ENCODE measurements around the gene MTSS2. TPM values are rescaled to one million over a fixed set of nuclear protein-coding genes. Genes with fewer than 3 reads are reported as not detected.
A peak's percentile ranks its signal among the peaks of the same experiment; 100 is the strongest.

The MTSS2 gene
- total and polyA plus RNA-seq, 4 donors, result 33.8 to 345 (median 169) TPM

DNA sequence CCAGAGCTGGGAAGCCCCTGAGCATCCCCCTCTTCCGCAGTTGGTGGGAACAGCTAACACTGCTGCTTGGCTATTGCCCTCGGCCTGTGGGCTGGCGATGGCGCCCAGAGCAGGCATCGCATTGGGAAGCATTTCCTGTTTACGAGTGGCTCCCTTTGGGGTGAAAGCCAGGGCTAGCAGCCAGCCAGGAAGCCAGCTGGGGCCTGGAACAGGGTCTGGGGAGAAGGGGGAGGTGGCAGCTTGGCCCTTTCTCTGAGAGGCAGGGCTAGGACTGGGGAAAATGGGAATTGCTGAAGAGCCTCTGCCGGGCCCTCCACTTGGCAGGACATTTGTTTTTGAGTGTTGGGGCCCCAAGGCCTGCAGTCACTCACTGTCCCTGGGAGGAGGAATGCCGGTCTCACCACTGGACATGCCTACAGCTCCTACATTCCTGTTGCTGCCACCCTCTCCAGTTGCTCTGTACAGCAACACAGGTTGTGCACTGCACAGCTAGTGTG lies 2.4 kb upstream of the MTSS2 start:
- H3K27ac ChIP-seq (ENCODE audit: low read depth, low read length), result peak overlapping the region; percentile 93
- H3K4me1 ChIP-seq (ENCODE audit: control insufficient read depth, insufficient read depth, low read length), result peaks cover 89% of the 10 kb centered on the region
- H3K9me3 ChIP-seq (ENCODE audit: control insufficient read depth, insufficient read depth, low read length), result no peaks in the 10 kb centered on the region
- WGBS (ENCODE audit: insufficient coverage), result 20% methylated on average over 8 of the region's 8 CpGs
- DNase-seq (ENCODE audit: low read depth in 4 of 6, low spot score in 6 of 6), result peak in 3 of 6 donors; percentile 65 to 93 (median 83)
- no peaks in the 10 kb centered on the region for H3K27me3 ChIP-seq (ENCODE audit: control insufficient read depth, insufficient read depth, low read length)
- H3K36me3 ChIP-seq (ENCODE audit: control insufficient read depth, insufficient read depth, low read length), result peaks cover 62% of the 10 kb centered on the region
- H3K4me3 ChIP-seq (ENCODE audit: low read depth, low read length), result no peak overlapping the region

GRCh38 chr16:70687671-70688245 lies 1.9 kb upstream of the MTSS2 start:
- Histone ChIP-seq H3K27me3 (ENCODE audit: control insufficient read depth, insufficient read depth, low read length) (no peaks in the 10 kb centered on the region), H3K27ac (ENCODE audit: low read depth, low read length) (peak overlapping the region; percentile 93), H3K36me3 (ENCODE audit: control insufficient read depth, insufficient read depth, low read length) (peaks cover 64% of the 10 kb centered on the region), H3K4me3 (ENCODE audit: low read depth, low read length) (no peak overlapping the region), H3K9me3 (ENCODE audit: control insufficient read depth, insufficient read depth, low read length) (no peaks in the 10 kb centered on the region), H3K4me1 (ENCODE audit: control insufficient read depth, insufficient read depth, low read length) (peaks cover 89% of the 10 kb centered on the region)
- 57% methylated on average over 13 of the region's 18 CpGs for WGBS (ENCODE audit: insufficient coverage)
- DNase-seq (ENCODE audit: low read depth in 4 of 6, low spot score in 6 of 6), result no peak

DNA sequence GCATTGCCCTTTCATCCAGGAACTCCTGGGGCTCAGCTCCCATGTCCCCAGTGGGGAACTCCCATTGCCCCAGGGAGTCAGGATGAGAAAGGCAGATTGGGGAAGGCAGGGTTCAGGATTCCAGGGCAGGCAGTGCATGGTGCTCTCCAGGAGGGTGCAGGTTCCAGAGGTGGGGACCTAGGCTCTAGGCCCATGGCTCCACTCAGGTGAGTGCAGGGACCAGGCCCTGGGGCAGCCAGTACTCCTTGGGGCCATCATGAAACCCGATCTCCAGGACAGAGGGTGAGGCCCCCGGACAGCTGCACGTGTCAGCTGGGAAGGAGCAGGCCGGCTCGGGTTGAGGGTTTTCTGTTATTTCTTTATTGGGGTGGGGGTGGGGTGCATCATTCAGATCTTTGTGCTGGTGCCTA lies 1.3 kb upstream of the MTSS2 start:
- Histone ChIP-seq H3K27me3 (ENCODE audit: control insufficient read depth, insufficient read depth, low read length) (no peaks in the 10 kb centered on the region), H3K27ac (ENCODE audit: low read depth, low read length) (peak overlapping the region; percentile 93), H3K4me3 (ENCODE audit: low read depth, low read length) (peak overlapping the region; percentile 57), H3K9me3 (ENCODE audit: control insufficient read depth, insufficient read depth, low read length) (no peaks in the 10 kb centered on the region), H3K4me1 (ENCODE audit: control insufficient read depth, insufficient read depth, low read length) (peaks cover 89% of the 10 kb centered on the region), H3K36me3 (ENCODE audit: control insufficient read depth, insufficient read depth, low read length) (peaks cover 65% of the 10 kb centered on the region)
- 33% methylated on average over 1 of the region's 5 CpGs for WGBS (ENCODE audit: insufficient coverage)
- no peak for DNase-seq (ENCODE audit: low read depth in 4 of 6, low spot score in 6 of 6)

GRCh38 chr16:70686376-70687101 lies 686 bp upstream of the MTSS2 start:
- Histone ChIP-seq H3K36me3 (ENCODE audit: control insufficient read depth, insufficient read depth, low read length) (peaks cover 67% of the 10 kb centered on the region), H3K27ac (ENCODE audit: low read depth, low read length) (peak overlapping the region; percentile 93), H3K27me3 (ENCODE audit: control insufficient read depth, insufficient read depth, low read length) (no peaks in the 10 kb centered on the region), H3K9me3 (ENCODE audit: control insufficient read depth, insufficient read depth, low read length) (no peaks in the 10 kb centered on the region), H3K4me3 (ENCODE audit: low read depth, low read length) (peak overlapping the region; percentile 57), H3K4me1 (ENCODE audit: control insufficient read depth, insufficient read depth, low read length) (peaks cover 89% of the 10 kb centered on the region)
- 21% methylated on average over 28 of the region's 29 CpGs for WGBS (ENCODE audit: insufficient coverage)
- no peak for DNase-seq (ENCODE audit: low read depth in 4 of 6, low spot score in 6 of 6)

DNA sequence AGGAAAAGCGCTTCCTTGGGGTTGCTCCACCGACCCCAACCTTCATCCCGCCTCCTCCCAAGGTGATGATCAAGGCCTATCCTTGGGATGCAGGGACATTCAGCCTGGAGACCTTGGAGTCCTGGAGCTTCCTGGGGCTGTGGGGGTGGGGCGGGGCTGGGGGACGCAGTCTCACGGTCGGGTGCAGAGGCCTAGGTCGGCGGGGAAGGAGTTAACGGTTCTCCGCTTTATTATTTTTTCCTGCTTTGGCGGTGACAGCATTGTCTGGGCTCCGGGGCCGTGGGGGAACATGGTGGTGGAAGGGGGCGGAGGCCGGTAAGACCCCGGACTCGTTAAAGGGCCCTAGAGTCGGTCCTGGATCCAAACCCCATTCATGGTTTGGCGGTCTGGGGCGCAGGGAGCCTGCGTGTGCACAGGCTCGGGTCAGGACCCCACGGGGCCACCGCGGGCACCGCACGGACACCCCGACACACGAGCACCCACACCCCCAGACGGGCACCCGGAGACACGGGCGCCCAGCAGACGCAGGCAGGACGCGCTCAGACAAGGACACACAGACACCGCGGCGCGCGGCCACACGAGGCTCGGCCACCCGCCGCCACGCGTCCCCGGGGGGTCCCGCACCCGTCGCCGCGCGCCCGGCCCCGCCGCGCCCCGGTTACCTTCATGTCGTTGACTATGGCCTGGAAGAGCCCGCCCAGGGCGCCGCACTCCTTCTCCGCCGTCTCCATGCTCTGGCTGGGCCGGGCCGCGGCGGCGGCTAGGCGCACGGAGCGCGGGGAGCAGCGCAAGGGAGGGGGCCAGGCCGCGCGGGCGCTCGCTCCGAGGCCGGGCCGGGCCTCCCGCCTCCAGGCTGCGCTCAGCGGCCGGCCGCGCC lies 554 bp downstream of the MTSS2 start:
- H3K4me3 ChIP-seq (ENCODE audit: low read depth, low read length), result peak overlapping the region; percentile 79
- WGBS (ENCODE audit: insufficient coverage), result under 1% methylated on average over 83 of the region's 90 CpGs
- peaks cover 89% of the 10 kb centered on the region for H3K4me1 ChIP-seq (ENCODE audit: control insufficient read depth, insufficient read depth, low read length)
- peak in 1 of 6 donors; percentile 66 for DNase-seq (ENCODE audit: low read depth in 4 of 6, low spot score in 6 of 6)
- H3K27me3 ChIP-seq (ENCODE audit: control insufficient read depth, insufficient read depth, low read length), result no peaks in the 10 kb centered on the region
- peak overlapping the region; percentile 97 for H3K27ac ChIP-seq (ENCODE audit: low read depth, low read length)
- H3K9me3 ChIP-seq (ENCODE audit: control insufficient read depth, insufficient read depth, low read length), result no peaks in the 10 kb centered on the region
- peaks cover 70% of the 10 kb centered on the region for H3K36me3 ChIP-seq (ENCODE audit: control insufficient read depth, insufficient read depth, low read length)

- WGBS (ENCODE audit: insufficient coverage), result 30% methylated on average over 7 of the region's 14 CpGs
Observed at GRCh38 chr16:70684146-70685060, 1.4 kb downstream of the MTSS2 start.

DNA sequence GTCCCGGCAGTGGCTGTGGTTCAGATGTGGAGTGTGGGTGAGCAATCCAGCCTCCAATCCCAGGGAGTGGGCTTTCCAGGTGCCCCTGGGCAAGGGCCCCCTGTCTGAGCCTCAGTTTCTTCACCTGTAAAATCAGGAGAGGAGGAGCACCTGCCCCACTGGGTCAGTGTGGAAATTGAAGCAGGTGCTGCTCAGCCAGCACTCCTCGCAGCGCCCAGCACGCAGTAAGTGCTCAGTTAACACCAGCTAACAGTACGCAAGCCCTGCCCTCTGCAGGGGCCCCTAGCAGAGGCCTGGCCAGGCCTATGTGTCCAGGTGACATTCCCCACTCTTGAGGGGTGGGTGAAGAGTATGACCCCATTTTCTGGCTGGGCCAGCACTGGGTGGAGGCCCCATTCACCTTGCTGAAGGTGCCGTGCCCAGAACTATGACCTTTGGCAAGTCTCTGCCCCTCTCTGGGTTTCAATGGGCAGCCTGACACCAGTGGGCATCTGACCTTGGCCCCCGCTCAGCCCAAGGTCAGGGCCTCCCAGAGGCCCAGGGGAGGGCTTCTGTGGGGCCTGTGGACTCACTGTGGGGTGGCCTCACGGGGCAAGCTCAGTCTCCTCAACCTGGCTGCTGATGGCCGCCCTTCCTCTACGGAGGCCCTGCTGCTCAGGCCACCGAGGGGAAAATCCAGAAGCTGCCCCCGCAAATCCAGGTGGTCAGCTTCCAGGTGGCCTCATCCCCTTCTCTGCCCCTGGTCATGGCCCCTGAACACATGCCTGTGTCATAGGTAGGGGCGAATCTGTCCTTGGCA lies 2.5 kb downstream of the MTSS2 start:
- H3K4me1 ChIP-seq (ENCODE audit: control insufficient read depth, insufficient read depth, low read length), result peaks cover 78% of the 10 kb centered on the region
- H3K27me3 ChIP-seq (ENCODE audit: control insufficient read depth, insufficient read depth, low read length), result no peaks in the 10 kb centered on the region
- H3K4me3 ChIP-seq (ENCODE audit: low read depth, low read length), result peak overlapping the region; percentile 79
- H3K36me3 ChIP-seq (ENCODE audit: control insufficient read depth, insufficient read depth, low read length), result peaks cover 73% of the 10 kb centered on the region
- WGBS (ENCODE audit: insufficient coverage), result 68% methylated on average over 13 of the region's 13 CpGs
- no peak for DNase-seq (ENCODE audit: low read depth in 4 of 6, low spot score in 6 of 6)
- H3K9me3 ChIP-seq (ENCODE audit: control insufficient read depth, insufficient read depth, low read length), result no peaks in the 10 kb centered on the region
- peak overlapping the region; percentile 97 for H3K27ac ChIP-seq (ENCODE audit: low read depth, low read length)

More at GRCh38 chr16:70684146-70685060, 1.4 kb downstream of the MTSS2 start:
- Histone ChIP-seq H3K27me3 (ENCODE audit: control insufficient read depth, insufficient read depth, low read length) (no peaks in the 10 kb centered on the region), H3K36me3 (ENCODE audit: control insufficient read depth, insufficient read depth, low read length) (peaks cover 70% of the 10 kb centered on the region), H3K4me3 (ENCODE audit: low read depth, low read length) (peak overlapping the region; percentile 79), H3K4me1 (ENCODE audit: control insufficient read depth, insufficient read depth, low read length) (peaks cover 85% of the 10 kb centered on the region), H3K27ac (ENCODE audit: low read depth, low read length) (peak overlapping the region; percentile 97), H3K9me3 (ENCODE audit: control insufficient read depth, insufficient read depth, low read length) (no peaks in the 10 kb centered on the region)
- DNase-seq (ENCODE audit: low read depth in 4 of 6, low spot score in 6 of 6), result peak in 1 of 6 donors; percentile 62

DNA sequence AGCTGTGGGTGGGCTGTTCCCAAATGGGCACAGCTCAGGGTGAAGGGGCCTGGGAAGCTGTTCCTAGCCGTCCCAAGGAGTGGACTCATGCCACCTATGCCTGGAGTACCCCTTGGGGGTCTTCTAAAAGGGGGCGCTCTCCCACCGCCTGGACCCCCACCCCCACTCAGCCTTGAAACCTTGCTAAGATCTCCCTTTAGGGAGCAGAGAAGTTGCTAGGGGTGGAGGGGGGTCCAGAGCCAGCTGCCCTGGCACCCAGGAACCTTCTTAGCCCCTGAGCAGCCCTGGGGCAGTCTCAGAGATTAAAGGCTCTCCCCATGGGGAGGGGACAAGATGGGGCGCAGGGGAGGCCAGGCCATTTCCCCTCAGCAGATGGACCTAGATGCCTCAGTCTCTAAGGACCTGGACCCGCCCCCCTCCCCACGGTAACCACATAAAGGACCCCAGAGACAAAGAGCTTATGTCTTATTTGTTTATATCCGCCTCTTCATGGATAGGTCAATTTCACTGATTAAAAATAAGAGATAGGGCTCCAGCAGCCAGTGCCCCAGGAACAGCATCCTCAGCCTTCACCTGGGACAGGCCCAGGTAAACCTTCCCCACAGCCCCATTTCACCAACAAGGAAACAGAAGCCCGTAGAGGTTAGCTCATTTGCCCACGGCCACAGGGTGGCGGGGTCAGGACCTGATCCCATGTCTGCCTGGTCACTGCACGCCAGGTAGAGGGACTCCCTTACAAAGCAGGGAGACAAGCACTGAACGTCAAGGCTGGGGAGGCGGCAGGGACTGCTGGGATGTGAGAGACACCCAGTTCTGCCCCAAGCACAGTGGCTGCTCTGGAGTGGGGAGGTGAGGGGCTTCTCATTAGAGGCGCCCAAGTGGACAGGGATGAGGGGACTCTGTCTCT lies 3.4 kb downstream of the MTSS2 start:
- DNase-seq (ENCODE audit: low read depth in 4 of 6, low spot score in 6 of 6), result peak in 1 of 6 donors; percentile 8
- H3K9me3 ChIP-seq (ENCODE audit: control insufficient read depth, insufficient read depth, low read length), result no peaks in the 10 kb centered on the region
- peak overlapping the region; percentile 97 for H3K27ac ChIP-seq (ENCODE audit: low read depth, low read length)
- 47% methylated on average over 8 of the region's 14 CpGs for WGBS (ENCODE audit: insufficient coverage)
- peak overlapping the region; percentile 16 for H3K4me3 ChIP-seq (ENCODE audit: low read depth, low read length)
- H3K27me3 ChIP-seq (ENCODE audit: control insufficient read depth, insufficient read depth, low read length), result no peaks in the 10 kb centered on the region
- H3K36me3 ChIP-seq (ENCODE audit: control insufficient read depth, insufficient read depth, low read length), result peaks cover 74% of the 10 kb centered on the region
- peaks cover 76% of the 10 kb centered on the region for H3K4me1 ChIP-seq (ENCODE audit: control insufficient read depth, insufficient read depth, low read length)

Data from spinal cord (tissue), 10 donors.